PFSK-1 (cell line): Measurements from ENCODE around the gene FBXL16.

Experiments used
- FOXP2 ChIP-seq: optimal IDR thresholded peaks from 2 replicates; pipeline ENCODE3; 2011; ENCODE audit warnings: borderline replicate concordance, control low read depth, inconsistent platforms; ENCODE audit not compliant: insufficient read depth; ENCODE audit errors: extremely low read length, extremely low read depth
- POLR2AphosphoS5 ChIP-seq: IDR thresholded peaks from 2 replicates; pipeline ENCODE4 v1.6.1; 2012; ENCODE audit warnings: low read depth, mild to moderate bottlenecking, control low read depth, low read length, moderate library complexity
- REST ChIP-seq, 2 experiments: IDR thresholded peaks; 2 replicates each; pipeline versions ENCODE4 v1.6.1 to v1.8.0; 2011 to 2012; ENCODE audit warnings: low read depth in 2 of 2, low read length in 2 of 2, control low read depth in 1 of 2, inconsistent platforms in 1 of 2, mild to moderate bottlenecking in 1 of 2, moderate library complexity in 1 of 2; ENCODE audit not compliant: insufficient read depth in 1 of 2
- SIN3A ChIP-seq: IDR thresholded peaks from 2 replicates; pipeline ENCODE4 v1.6.1; 2012; ENCODE audit warnings: mild to moderate bottlenecking, low read length, moderate library complexity, borderline replicate concordance; ENCODE audit not compliant: insufficient read depth
- TAF1 ChIP-seq: IDR thresholded peaks from 2 replicates; pipeline ENCODE4 v1.6.1; 2012; ENCODE audit warnings: low read length, control low read depth, borderline replicate concordance; ENCODE audit not compliant: insufficient read depth

FBXL16 gene

GRCh38 chr16:672851-673250 lies 32.8 kb downstream of the FBXL16 start:
- no peak for TF ChIP-seq SIN3A
- no peak for TF ChIP-seq POLR2AphosphoS5
- TF ChIP-seq TAF1, result no peak
- no peak for TF ChIP-seq REST (IDR thresholded peaks at IDR 0.05; ENCODE audit: insufficient read depth in 1 of 2, low read depth in 2 of 2, low read length in 2 of 2)
- TF ChIP-seq FOXP2, result no peak

- TF ChIP-seq SIN3A (no peak), TAF1 (no peak), REST (IDR thresholded peaks at IDR 0.05; ENCODE audit: insufficient read depth in 1 of 2, low read depth in 2 of 2, low read length in 2 of 2) (no peak), FOXP2 (no peak), POLR2AphosphoS5 (no peak)
These were observed 33.2 kb downstream of the FBXL16 start for GRCh38 chr16:672371-672770.

- TF ChIP-seq POLR2AphosphoS5 (no peak), TAF1 (no peak), FOXP2 (no peak), SIN3A (no peak), REST (IDR thresholded peaks at IDR 0.05; ENCODE audit: insufficient read depth in 1 of 2, low read depth in 2 of 2, low read length in 2 of 2) (no peak)
These were observed 34.1 kb downstream of the FBXL16 start for GRCh38 chr16:671353-672131.

- no peak for TF ChIP-seq TAF1
- no peak for TF ChIP-seq FOXP2
- no peak for TF ChIP-seq SIN3A
- no peak for TF ChIP-seq REST (IDR thresholded peaks at IDR 0.05; ENCODE audit: insufficient read depth in 1 of 2, low read depth in 2 of 2, low read length in 2 of 2)
- TF ChIP-seq POLR2AphosphoS5, result no peak
These were observed 34.9 kb downstream of the FBXL16 start for GRCh38 chr16:670485-671352.
